BLaER1 treated with 17β-estradiol and CSF1 and Interleukin-3, amounts not matched to agents 10 nM and 100 nM (cell line): ENCODE results near the gene AIFM2.

ENCODE experiments used
- H3K27ac ChIP-seq, 11 experiments: shearing (Covaris generic); formaldehyde crosslinking; 2 replicates each; pipeline ENCODE4 v1.8.1; 2022
- H3K27me3 ChIP-seq, 11 experiments: shearing (Covaris generic); formaldehyde crosslinking; 2 replicates each; pipeline ENCODE4 v1.8.1; 2022
- H3K36me3 ChIP-seq, 11 experiments: shearing (Covaris generic); formaldehyde crosslinking; 2 replicates each; pipeline ENCODE4 v1.8.1; 2022
- H3K4me1 ChIP-seq, 10 experiments: shearing (Covaris generic); formaldehyde crosslinking; 2 replicates each; pipeline ENCODE4 v1.8.1; 2022
- H3K4me2 ChIP-seq, 11 experiments: shearing (Covaris generic); formaldehyde crosslinking; 2 replicates each; pipeline ENCODE4 v1.8.1; 2022
- H3K4me3 ChIP-seq, 10 experiments: shearing (Covaris generic); formaldehyde crosslinking; 2 replicates each; pipeline ENCODE4 v1.8.1; 2022
- H3K9ac ChIP-seq, 11 experiments: shearing (Covaris generic); formaldehyde crosslinking; 2 replicates each; pipeline ENCODE4 v1.8.1; 2022
- H3K9me3 ChIP-seq, 11 experiments: shearing (Covaris generic); formaldehyde crosslinking; replicated peaks in 1 of 11; 2 replicates each; pipeline ENCODE4 v1.8.1; 2022
- H4K20me1 ChIP-seq, 11 experiments: shearing (Covaris generic); formaldehyde crosslinking; 2 replicates each; pipeline ENCODE4 v1.8.1; 2022
- Cebpa-rat ChIP-seq, 11 experiments: shearing (Covaris generic); IDR thresholded peaks; 2 replicates each; pipeline ENCODE4 v1.8.1; 2022

The AIFM2 gene

GRCh38 chr10:70070834-70071233 is 61.8 kb downstream of the AIFM2 start:
- no peaks in the 10 kb centered on the region for H3K27me3 ChIP-seq
- H3K4me1 ChIP-seq: peaks cover 0 to 10% (median 4%) of the 10 kb centered on the region in 10 experiments; a peak in 7 of 20 replicates
- peaks cover 0 to 60% (median 30%) of the 10 kb centered on the region in 11 experiments; a peak in 19 of 22 replicates for H3K36me3 ChIP-seq
- no peak overlapping the region for H3K4me2 ChIP-seq
- no peak overlapping the region for H3K4me3 ChIP-seq
- TF ChIP-seq Cebpa-rat (IDR thresholded peaks at IDR 0.05): no peak
- H3K9ac ChIP-seq: no peak overlapping the region
- H4K20me1 ChIP-seq: peaks cover 0 to 28% (median 5%) of the 10 kb centered on the region in 11 experiments; a peak in 8 of 22 replicates
- peaks cover 0 to 3% (median 0%) of the 10 kb centered on the region in 11 experiments; a peak in 1 of 22 replicates for H3K9me3 ChIP-seq
- no peak overlapping the region for H3K27ac ChIP-seq

- peaks cover 4 to 16% (median 12%) of the 10 kb centered on the region in 10 experiments for H3K4me1 ChIP-seq
- H4K20me1 ChIP-seq: peaks cover 0 to 28% (median 5%) of the 10 kb centered on the region in 11 experiments; a peak in 7 of 22 replicates
- no peak overlapping the region for H3K4me3 ChIP-seq
- H3K4me2 ChIP-seq: peak overlapping the region in 2 of 11 experiments; percentile 6 to 11; a peak in 2 of 22 replicates
- no peaks in the 10 kb centered on the region for H3K27me3 ChIP-seq
- peaks cover 0 to 60% (median 32%) of the 10 kb centered on the region in 11 experiments; a peak in 13 of 22 replicates for H3K36me3 ChIP-seq
- TF ChIP-seq Cebpa-rat (IDR thresholded peaks at IDR 0.05): no peak
- no peak overlapping the region for H3K27ac ChIP-seq
- H3K9me3 ChIP-seq: peaks cover 0 to 3% (median 0%) of the 10 kb centered on the region in 11 experiments; a peak in 1 of 22 replicates
- no peak overlapping the region for H3K9ac ChIP-seq
Observed at GRCh38 chr10:70069346-70069745, 63.3 kb downstream of the AIFM2 start.

- Histone ChIP-seq H3K27ac (no peak overlapping the region), H3K27me3 (no peaks in the 10 kb centered on the region), H3K4me3 (no peak overlapping the region), H3K4me1 (peaks cover 8 to 20% (median 17%) of the 10 kb centered on the region in 10 experiments), H3K9ac (no peak overlapping the region), H3K9me3 (peaks cover 0 to 2% (median 0%) of the 10 kb centered on the region in 11 experiments; a peak in 1 of 22 replicates), H3K4me2 (peak overlapping the region in 1 of 11 experiments; percentile 6; a peak in 1 of 22 replicates), H4K20me1 (peaks cover 0 to 28% (median 5%) of the 10 kb centered on the region in 11 experiments; a peak in 7 of 22 replicates), H3K36me3 (peaks cover 0 to 55% (median 28%) of the 10 kb centered on the region in 11 experiments; a peak in 13 of 22 replicates)
- no peak for TF ChIP-seq Cebpa-rat (IDR thresholded peaks at IDR 0.05)
Observed at GRCh38 chr10:70068925-70069324, 63.7 kb downstream of the AIFM2 start.

GRCh38 chr10:70067586-70067985 is 65.0 kb downstream of the AIFM2 start:
- TF ChIP-seq Cebpa-rat (IDR thresholded peaks at IDR 0.05): no peak
- H3K27me3 ChIP-seq: no peaks in the 10 kb centered on the region
- H3K9ac ChIP-seq: no peak overlapping the region
- peaks cover 0 to 28% (median 5%) of the 10 kb centered on the region in 11 experiments; a peak in 7 of 22 replicates for H4K20me1 ChIP-seq
- peaks cover 11 to 33% (median 23%) of the 10 kb centered on the region in 10 experiments for H3K4me1 ChIP-seq
- H3K27ac ChIP-seq: no peak overlapping the region
- peaks cover 0 to 42% (median 22%) of the 10 kb centered on the region in 11 experiments; a peak in 13 of 22 replicates for H3K36me3 ChIP-seq
- no peak overlapping the region for H3K4me3 ChIP-seq
- H3K4me2 ChIP-seq: no peak overlapping the region
- peaks cover 0 to 2% (median 0%) of the 10 kb centered on the region in 11 experiments; a peak in 1 of 22 replicates for H3K9me3 ChIP-seq

- H3K4me1 ChIP-seq: peaks cover 11 to 34% (median 23%) of the 10 kb centered on the region in 10 experiments
- no peaks in the 10 kb centered on the region for H3K27me3 ChIP-seq
- H3K4me2 ChIP-seq: peak overlapping the region in 2 of 11 experiments; percentile 5 to 22; a peak in 2 of 22 replicates
- H4K20me1 ChIP-seq: peaks cover 0 to 33% (median 7%) of the 10 kb centered on the region in 11 experiments; a peak in 7 of 22 replicates
- no peak for TF ChIP-seq Cebpa-rat (IDR thresholded peaks at IDR 0.05)
- peaks cover 0 to 2% (median 0%) of the 10 kb centered on the region in 11 experiments; a peak in 1 of 22 replicates for H3K9me3 ChIP-seq
- H3K36me3 ChIP-seq: peaks cover 0 to 39% (median 21%) of the 10 kb centered on the region in 11 experiments; a peak in 13 of 22 replicates
- no peak overlapping the region for H3K4me3 ChIP-seq
- no peak overlapping the region for H3K27ac ChIP-seq
- H3K9ac ChIP-seq: no peak overlapping the region
Observed at GRCh38 chr10:70066190-70066589, 66.4 kb downstream of the AIFM2 start.

GRCh38 chr10:70064486-70064885 is 68.1 kb downstream of the AIFM2 start:
- Histone ChIP-seq H3K36me3 (peaks cover 0 to 39% (median 21%) of the 10 kb centered on the region in 11 experiments; a peak in 13 of 22 replicates), H3K4me1 (peaks cover 11 to 30% (median 22%) of the 10 kb centered on the region in 10 experiments), H3K9ac (no peak overlapping the region), H3K27me3 (no peaks in the 10 kb centered on the region), H3K27ac (peak overlapping the region in 1 of 11 experiments; percentile 6; a peak in 1 of 22 replicates), H3K4me2 (peak overlapping the region; percentile 14 to 71 (median 38); a peak in 19 of 22 replicates), H3K4me3 (no peak overlapping the region), H4K20me1 (peaks cover 0 to 31% (median 9%) of the 10 kb centered on the region in 11 experiments; a peak in 9 of 22 replicates), H3K9me3 (peaks cover 0 to 2% (median 0%) of the 10 kb centered on the region in 11 experiments; a peak in 1 of 22 replicates)
- TF ChIP-seq Cebpa-rat (IDR thresholded peaks at IDR 0.05): no peak

GRCh38 chr10:70063418-70064098 is 69.1 kb downstream of the AIFM2 start:
- Histone ChIP-seq H3K4me1 (peaks cover 11 to 24% (median 21%) of the 10 kb centered on the region in 10 experiments), H3K4me2 (peak overlapping the region in 9 of 11 experiments; percentile 14 to 57 (median 38); a peak in 11 of 22 replicates), H3K4me3 (no peak overlapping the region), H4K20me1 (peaks cover 0 to 35% (median 7%) of the 10 kb centered on the region in 11 experiments; a peak in 9 of 22 replicates), H3K9me3 (peaks cover 0 to 2% (median 0%) of the 10 kb centered on the region in 11 experiments; a peak in 1 of 22 replicates), H3K27ac (no peak overlapping the region), H3K36me3 (peaks cover 0 to 33% (median 21%) of the 10 kb centered on the region in 11 experiments; a peak in 14 of 22 replicates), H3K27me3 (no peaks in the 10 kb centered on the region), H3K9ac (no peak overlapping the region)
- TF ChIP-seq Cebpa-rat (IDR thresholded peaks at IDR 0.05): no peak
